Activated naive CD8-positive, alpha-beta T cell treated with anti-CD3 and anti-CD28 coated beads, Interleukin-2, amount 50 U/mL, for 16 hours (primary cell): Measurements from ENCODE around the gene DYNC1I1.

Experiments
- DNase-seq: peaks from one replicate; pipeline ENCODE4 v3.0.0-alpha.2; 2020; ENCODE audit warnings: low read depth, low spot score

Gene DYNC1I1

DNA sequence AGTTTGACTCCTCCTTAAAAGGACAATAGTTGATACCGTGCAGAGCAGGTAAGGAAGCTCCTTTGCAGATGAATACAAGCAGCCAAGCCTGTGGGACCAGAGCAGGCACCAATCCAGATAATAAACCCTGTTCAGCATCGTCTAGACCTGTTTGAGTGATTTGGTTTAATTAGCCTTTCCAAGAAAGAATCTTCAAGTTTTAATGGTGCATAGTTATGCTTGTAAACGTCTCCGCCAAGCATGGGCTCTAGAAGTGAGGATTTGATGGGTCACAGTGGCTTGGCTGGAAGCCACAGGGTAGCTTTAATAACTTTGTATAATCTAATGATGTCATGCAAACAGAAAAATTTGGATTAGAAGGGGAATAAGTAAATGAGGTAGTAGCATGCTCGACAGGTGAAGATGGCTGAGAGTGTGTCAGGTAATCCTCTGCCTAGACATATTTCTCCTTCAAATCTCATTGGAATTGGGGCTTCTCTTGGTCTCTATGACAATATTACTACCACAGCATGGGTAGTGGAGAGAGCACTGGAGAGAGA lies 188.4 kb downstream of the DYNC1I1 start:
- DNase-seq = no peak

DNA sequence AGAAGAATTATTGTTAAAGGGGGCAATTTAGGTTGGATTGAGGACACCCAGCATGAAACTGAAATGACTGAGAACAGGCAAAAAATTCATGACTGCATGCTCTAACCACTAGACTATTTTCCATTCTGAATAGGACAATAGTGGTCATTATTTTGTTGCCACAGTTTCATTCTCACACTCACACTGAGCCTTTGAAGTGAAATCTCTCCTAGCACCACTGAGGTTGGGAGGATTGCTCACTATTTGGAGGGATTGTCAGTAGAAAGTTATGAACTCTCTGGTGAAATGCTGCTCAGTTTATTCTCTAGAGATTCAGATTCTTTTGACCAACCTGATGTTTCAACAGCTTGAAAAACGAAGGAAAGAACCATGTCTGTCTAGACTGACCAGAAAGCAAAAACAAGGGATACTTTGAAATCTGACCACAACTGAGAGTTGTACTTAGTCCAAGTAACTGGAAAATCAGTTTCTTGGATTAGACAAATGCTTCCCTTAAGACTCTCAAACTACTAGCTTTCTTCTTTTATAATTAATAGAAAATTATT lies 191.2 kb downstream of the DYNC1I1 start:
- DNase-seq = no peak

DNA sequence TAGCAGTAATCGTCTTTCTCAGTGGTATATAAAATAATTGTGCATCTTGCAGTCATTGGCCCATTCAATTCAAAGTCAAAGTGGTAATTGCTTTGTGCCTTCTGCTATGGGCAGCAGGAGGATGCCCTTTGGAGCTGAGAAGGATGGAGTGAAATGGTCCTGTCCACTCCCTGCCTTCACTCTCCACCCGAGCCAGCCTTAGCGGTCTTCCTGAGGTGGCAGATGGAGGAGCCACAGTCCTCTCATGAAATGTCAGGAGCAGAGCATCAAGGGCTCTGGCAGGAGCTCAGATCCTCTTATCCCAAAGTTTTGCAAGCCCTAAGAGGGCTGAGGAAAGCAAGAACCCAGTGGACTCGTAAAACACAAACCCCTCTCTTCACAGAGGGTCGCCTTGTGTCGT lies 199.4 kb downstream of the DYNC1I1 start:
- no peak for DNase-seq

DNA sequence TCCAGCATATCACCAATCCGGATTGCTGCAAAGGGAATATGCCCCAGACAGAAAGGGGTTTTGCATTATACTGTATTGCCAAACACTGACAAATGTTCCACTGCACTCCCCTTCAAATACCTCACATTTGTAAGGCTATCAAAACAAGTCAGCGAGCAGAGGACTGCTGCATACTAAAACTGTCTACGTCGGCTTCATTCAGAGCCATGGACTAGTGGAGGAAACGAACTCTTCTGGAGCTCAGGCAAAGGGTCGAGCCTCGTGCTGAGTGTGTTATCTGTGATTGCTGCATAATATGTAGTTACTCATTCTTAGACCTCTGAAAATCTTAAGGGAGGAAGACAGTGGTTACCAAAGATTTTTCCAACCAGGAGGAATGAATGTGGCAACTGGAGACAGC lies 200.2 kb downstream of the DYNC1I1 start:
- DNase-seq = no peak

DNA sequence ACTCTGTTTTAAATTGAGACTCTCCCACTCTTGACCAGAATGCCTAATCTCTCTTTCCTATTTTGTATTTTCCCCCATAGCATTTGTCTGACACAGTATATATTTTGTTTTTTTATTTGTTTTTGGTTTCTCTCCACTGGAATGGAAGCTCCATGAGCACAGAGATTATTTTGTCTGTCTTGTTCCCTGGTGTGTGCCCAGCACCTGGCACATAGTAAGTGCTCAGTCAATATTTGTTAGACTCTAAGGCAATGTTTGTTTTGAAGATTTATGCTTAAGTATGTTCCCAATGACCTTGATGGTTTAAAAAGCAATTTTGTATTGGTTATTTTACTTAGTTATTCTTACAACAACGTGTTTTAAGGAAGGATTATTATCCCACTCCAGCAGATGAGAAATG lies 201.8 kb downstream of the DYNC1I1 start:
- DNase-seq = no peak

DNA sequence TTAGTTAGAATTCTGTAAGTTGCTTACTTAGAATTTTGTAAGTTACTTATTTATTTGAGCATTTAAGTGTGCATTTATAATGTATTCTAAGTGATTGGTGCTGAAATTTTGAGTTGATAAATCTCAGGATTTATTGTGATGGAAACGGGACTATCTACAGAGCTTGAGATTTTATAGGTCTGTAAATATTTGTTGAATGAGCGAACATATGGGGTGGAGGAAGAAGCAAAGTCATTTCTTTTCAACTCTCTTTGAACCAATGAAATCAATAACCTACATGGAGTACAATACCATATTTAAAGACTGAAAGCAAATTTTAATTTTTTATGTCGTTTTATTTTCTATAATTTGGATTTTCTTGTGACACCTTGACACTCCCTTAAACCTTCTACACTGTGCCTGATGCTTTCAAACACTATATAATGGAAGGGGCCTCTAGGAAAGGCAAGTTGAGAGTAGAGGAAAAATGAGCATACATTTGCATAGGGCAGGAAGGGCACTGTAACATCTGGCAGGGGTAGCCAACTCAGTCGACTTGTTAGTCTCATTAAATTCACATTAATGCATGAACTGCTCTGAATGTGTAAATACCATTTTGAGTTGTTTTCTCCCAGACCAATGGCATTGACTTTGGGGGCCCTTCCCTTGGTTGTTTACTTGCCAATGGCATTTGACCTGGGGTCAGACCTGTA lies 204.2 kb downstream of the DYNC1I1 start:
- no peak for DNase-seq

DNA sequence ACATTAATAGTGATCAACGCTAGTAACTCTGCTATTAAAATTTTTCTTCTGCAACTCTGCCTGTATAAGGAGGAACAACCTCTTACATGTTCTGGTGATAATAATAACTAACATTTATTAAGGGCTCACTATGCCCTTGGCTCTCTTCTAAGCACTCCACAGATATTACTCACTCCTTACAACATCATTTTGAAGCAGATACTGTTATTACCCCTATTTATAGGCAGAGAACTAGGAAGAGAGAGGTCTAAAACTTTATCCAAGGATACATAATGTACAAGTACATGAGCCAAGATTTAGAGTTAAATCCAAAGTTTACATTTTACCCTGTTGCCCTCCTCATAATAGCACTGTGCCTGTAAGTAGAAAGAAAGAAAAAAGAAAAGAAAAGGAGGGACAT lies 205.6 kb downstream of the DYNC1I1 start:
- DNase-seq = no peak

DNA sequence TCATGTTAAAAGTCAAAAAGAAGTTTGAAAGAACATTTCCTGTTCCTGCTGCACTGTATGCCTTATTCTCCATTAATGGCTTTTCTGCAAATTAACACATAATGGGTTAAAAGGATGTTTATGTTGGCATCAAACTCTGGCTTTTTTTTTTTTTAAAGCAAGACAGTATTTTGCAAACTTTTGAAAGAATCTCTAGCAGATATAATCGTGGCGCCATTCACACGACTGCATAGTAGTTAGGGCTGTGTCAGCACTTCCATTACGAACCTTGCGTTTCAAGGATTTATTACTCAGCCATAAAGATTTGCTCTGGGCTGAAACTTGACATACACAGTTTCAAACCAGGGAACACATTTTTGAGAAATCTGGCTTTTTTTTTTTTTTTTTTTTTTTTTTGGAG lies 207.8 kb downstream of the DYNC1I1 start:
- no peak for DNase-seq

DNA sequence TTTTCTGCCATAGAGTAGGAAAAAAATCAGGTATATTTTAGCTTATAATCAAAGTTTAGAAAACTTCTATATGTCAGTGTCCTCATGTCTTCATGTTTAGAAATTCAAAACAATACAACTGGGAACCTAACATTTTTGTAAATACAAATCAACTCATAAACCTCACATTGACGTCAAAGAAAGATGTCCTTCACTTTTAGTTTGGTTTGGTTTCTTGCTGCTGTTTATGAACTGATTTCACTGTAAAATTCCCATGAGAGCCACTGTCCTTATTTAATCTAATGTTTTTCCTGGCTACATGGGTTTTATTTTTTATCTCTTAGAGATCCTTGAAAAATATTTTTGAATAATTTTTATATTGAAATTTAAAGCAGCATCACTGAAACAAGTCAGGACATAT lies 208.4 kb downstream of the DYNC1I1 start:
- DNase-seq = no peak

DNA sequence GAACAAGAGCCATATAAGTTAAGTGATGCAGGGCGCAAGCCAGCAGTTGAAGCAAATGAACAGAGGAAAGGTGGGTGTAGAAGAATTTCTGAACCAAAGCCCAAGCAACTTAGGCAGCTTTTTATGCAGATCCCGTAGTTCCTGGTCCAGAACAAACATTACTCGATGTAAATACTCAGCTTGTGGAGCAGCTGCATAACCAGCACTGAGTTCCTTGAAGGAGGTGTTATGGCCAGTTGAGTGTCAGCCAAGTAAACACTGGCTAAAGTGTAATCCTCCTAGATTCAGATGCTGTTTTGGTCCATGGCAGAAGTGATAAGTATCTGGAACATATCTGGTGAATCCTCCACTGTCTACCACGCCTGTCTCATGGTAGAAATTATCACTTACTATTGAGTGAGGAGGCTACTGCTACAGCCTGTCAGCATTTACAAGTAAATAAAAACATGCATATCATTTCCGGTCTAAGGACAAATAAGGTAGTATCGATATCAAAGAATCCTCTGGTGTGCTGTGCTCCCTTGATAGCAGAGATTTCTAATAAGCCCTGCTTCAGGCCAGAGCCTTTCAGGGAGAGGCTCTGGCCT lies 213.9 kb downstream of the DYNC1I1 start:
- DNase-seq = no peak

DNA sequence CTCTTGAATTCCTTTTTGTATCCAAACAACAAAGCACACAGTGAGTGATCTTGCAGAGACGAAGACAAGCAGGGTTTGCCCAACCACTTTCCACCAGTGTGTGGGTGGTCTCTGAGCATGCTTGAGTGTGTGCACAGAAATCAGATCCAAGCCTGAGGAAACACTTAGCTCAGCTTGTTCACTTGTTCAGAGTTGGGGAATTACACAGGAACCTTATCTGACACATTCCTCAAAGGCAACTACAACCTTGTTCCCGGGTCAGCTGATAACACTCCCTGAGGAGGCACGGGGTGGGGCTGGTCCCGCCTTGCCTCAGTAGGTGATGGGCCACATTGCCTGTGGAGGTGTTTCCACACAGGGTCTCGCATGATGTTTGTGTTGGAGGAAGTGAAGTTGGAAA lies 216.9 kb downstream of the DYNC1I1 start:
- no peak for DNase-seq

DNA sequence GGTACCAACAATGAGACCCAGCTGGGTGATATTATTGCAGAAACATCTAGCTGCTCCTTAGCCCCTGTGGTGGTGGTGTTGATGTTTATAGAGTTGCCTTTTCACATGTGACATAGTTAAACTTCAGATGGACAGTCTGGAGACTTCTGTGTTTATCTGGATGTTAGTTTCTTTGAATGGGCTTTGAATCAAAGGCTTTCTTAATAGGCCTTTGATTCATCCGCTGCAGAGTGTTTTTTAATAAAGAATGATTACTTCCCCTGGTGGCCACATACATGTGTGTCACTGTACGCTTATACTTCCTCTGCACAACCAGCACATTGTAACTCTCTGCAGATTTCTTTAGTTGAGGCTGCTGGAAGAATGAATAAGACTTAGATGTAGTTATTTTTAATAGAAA lies 221.0 kb downstream of the DYNC1I1 start:
- DNase-seq = no peak

DNA sequence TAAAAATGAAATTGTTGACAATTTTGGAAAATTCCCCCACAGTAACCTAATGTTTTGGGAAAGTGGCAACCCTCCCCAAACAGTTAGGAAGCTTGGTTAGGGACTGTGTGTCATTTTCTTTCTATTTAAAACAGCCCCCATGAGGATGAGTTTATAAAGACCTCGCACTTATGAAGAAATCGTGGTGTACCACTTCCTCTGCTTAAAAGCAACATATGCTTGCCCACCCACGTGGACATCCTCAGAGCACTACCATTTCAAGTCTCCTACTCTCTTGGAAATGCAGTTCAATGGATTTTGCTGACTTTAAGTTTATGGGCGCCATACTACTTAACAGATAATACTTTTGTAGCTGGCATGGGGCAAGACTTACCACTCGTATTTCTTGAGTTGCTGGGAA lies 223.8 kb downstream of the DYNC1I1 start:
- DNase-seq = no peak

DNA sequence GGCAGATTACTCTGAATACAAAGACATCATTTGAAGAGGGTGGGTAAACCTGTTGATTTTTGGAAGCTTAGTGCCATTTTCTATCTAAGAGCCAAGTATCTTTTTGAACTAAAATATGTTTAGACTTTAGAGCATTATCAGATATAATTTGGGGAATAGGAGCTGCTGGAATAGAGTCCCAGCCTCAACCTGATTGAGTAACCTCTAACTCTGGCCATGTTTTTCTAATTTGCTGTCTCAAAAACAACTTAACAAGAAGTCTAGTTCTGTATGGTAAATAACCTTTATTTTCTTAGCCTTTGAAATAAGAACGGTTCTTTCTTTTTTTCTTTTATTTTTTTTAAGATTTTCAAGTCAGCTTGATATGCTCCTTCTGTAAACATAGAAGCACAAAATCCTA lies 224.5 kb downstream of the DYNC1I1 start:
- no peak for DNase-seq

DNA sequence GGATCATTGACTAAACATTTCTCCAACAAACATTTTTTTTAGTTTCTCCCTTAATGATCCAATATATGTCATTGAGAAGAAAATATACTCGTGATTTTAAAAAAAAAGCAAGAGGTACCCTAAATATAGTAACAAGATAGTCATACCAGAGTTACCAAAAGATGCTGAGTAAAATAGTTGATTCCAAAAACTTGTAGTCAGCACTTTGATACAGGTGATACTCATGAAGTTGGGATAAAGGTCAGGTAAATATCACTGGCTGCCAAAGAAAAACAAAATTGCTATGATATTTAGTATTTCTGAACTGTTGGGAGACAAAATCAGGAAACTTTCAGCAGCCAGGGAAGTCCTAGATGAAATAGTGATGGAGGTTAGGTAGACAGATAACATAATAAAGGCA lies 225.3 kb downstream of the DYNC1I1 start:
- no peak for DNase-seq

DNA sequence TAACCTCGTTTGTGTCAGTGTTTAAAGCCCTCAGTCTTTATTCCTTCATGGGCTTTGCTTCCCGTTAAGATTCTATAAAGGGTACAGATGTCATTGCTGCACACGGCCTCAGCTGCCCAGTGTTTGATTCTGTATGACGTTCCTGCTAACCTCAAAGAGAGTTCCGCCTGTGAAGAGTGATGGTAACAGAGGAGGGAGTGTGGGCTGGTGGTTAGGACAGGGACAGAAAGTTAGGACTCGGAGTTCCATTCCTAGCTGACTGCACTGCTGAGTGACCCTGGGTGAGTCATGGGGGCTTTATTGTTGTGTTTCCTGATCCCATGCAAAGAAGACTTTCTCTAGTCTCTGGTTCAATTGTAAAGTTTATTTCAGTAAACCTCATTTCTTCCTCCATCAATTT lies 227.1 kb downstream of the DYNC1I1 start:
- no peak for DNase-seq

DNA sequence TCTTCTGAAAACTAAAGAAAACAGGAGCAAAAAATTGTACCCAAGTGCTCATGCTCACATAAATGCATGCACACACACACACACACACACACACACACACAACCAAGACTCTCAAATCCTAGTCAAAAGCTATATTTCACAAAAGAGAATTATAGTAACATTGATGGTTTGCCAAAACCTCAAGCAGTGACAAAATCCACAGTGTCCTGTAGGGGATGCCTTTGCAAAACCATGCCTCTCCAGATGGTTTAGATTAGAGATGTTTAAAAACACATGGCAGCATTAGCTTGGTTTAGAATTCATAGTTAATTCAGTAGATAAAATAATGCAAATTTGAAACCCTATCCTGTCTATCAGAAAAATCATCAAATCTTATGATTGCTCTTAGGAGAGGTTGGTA lies 232.2 kb downstream of the DYNC1I1 start:
- DNase-seq = no peak

DNA sequence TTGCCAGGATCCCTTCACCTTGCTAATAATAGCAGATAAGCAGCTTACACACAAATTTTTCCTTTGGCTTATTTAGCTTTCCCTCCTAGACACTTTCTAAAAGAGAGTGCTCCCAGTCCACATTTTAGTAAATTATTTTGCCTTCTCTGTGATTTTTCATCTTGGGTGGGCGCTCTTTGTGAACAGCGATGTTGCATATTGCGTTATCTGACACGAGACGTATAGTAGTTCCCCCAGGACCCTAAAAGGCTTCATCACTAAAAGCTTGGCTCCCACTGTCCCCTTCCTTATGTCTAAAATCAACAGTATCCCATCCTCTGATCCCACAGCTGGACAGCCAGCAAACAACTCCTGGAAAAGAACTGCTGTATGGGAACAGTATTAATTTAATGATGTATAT lies 232.9 kb downstream of the DYNC1I1 start:
- no peak for DNase-seq

DNA sequence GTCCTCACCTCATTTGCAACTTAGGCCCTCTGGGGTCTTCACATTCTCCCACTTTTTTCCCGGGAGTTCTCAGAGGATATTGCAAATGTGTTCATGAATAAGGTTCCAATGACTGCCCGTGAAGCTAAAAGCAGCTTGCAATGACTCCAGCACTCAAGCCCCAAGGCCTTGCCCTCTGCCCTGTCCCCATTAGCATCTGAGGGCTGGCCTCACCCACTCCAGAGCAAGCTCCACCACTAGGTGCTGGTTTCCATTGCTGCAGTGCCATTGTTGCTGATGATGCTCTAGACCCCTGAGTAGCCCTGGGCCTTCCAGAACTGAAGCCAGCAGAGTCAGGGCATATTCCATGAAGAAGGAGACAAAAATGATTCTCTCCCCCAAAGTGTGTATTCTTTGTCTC lies 236.8 kb downstream of the DYNC1I1 start:
- no peak for DNase-seq

DNA sequence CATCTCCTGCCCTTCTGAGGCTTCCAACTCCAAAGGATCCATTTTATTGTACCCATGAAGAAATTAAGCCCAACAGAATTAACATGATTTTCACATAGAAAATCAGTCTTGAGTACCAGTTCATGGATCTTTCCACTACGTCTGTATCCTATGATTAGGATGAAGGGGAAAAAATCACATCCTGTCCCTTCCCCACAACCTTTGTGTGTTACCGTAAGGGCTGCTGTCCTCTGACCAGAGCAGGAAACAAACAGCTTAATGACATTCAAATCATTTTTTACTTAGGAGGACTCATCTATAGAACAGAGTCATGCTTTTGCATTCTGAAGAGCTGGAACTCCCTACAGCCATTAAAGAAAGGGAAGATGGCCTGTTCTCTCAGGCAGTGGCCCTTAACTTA lies 241.5 kb downstream of the DYNC1I1 start:
- DNase-seq = no peak

DNA sequence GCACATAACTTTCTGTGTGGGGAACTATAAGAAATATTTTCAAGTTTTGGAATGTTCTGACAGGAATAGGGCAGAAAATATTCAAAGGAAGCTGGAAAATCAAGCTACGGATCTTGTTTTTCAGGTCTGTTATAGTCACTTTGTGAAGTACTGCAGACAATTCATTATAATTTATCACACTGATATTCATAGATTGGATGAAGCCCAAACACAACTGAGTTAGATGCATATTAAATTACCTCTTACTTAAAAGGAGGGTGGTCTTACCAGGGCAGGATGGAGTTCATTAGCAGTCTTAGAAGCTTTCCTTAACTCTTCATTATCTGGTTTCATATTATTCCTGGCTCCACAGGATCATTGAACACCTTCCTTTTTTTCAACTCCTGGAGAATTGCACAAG lies 242.3 kb downstream of the DYNC1I1 start:
- no peak for DNase-seq

DNA sequence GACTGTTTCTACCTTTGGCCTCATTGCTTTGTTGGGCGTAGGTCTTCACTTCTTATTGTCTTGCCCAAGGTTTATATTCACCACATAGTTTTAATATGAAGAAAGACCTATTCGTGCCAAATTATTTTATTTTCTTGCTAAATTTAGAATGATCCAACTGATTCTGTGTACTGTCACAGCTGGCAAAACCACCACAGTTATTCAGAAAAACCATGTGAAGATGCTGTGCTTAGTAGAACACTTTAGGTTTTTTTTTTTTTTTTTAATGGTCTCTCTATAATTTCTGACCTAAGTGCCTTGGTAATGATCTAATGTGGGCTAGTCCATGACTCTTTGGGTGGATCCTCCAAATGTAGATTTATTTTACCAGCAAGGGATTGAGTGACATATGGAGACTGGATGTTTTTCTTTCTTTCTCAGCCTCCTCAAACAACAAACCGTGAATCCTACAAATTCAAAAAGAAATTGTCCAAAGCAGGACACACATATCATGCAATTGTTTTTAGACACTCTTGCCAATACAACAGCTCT lies 243.8 kb downstream of the DYNC1I1 start:
- DNase-seq = no peak

DNA sequence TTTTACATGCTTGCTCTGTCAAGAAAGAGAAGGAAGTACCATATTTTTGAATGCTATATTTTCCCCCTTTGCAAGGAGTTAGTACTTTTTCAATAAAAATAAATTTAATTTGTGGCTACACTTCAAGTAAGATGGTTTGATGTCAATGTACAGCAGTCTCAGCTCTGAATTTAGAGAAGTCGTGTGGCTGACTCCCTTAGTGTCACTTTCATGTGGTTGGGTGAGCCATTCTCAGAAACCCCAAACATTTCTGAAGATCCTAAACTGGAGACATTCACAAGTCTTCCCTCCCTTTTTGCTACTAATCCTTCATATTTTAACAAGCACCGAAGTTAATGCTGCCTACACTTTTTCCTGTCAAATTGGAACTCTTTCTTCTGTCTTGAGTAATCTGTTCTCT lies 244.4 kb downstream of the DYNC1I1 start:
- DNase-seq = no peak
